ENCODE measurements around the gene MIER3.

The MIER3 gene

DNA sequence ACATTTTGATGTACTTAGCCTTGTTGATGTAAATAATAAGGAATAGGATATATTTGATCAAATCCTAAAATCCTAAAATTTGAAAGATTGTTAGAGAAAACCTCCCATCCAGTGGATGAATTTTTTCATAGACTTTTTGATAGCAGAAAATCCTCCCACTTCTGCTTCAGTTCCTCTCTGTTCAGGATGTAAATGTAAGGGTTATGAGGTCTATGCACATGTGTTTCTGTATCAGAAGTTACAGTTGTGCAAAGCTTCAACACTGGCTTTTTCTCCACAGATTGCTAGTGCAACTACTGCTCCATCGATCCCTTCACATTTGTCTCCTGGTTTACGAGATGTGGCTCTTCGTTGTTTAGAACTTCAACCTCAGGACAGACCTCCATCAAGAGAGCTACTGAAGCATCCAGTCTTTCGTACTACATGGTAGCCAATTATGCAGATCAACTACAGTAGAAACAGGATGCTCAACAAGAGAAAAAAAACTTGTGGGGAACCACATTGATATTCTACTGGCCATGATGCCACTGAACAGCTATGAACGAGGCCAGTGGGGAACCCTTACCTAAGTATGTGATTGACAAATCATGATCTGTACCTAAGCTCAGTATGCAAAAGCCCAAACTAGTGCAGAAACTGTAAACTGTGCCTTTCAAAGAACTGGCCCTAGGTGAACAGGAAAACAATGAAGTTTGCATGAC, 58.5 kb downstream of the MIER3 start:
- no peak for DNase-seq

DNA sequence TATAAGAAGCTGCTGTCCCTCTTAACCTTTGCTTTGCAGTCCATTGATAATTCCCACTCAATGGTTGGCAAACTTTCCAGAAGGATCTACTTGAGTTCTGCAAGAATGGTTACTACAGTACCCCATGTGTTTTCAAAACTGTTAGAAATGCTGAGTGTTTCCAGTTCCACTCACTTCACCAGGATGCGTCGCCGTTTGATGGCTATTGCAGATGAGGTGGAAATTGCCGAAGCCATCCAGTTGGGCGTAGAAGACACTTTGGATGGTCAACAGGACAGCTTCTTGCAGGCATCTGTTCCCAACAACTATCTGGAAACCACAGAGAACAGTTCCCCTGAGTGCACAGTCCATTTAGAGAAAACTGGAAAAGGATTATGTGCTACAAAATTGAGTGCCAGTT, 70.4 kb downstream of the MIER3 start:
- no peak for DNase-seq

DNA sequence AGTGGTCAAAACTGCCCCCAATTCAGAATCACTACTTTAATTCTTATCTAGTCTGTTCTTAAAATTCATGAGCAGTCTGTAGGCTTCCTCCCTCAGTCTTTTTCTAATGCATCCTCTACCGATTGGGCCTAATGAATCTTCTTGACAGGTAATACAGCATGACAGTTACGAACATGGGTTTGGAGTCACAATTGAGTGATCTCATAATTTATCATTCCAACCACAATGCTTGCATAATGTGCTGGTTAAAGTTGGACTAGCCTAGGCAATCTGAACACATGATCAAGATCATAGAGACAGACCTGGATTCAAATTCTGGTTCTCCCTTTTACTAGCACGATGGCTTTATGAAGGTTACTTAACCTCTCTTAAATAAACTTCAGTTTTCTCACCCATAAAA, 75.6 kb downstream of the MIER3 start:
- DNase-seq, result no peak

DNA sequence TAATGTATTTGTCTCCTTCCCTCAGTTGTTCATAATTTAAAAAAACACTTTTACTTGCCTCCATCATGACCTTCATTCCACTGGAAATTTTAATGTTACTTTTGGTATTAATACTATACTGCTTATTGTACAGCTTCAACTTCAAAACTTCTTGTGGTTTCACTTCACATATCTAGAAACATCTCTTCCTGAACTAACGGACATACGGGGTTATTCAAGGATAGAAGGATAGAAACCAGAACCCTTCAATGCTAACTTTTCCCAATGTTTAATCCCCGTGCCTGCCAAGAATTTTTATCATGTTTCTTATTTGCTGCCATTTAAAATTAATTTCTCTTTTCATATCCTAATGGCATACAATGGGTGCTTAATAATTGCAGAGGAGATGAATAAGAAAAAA, 78.9 kb downstream of the MIER3 start:
- no peak for DNase-seq

DNA sequence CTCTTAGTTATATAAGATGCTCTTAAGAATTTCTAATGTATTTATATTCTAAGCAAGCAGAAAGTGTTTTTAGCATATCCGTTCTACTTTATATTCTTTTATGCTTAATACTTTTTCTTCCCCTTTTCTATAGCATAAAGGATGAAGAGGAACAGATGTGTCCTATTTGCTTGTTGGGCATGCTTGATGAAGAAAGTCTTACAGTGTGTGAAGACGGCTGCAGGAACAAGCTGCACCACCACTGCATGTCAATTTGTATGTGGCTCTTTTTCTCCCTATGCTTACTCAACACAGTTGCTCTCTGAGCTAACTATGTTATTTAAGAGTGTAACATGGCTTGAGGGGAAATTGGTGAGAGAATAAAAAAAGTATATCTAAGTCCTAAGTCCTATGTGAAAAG, 80.1 kb downstream of the MIER3 start:
- no peak for DNase-seq

All from NCI-H187 treated with DMSO at 0.1 percent for 48 hours (cell line).